ENCODE data around the gene FOXC2.

Gene FOXC2

DNA sequence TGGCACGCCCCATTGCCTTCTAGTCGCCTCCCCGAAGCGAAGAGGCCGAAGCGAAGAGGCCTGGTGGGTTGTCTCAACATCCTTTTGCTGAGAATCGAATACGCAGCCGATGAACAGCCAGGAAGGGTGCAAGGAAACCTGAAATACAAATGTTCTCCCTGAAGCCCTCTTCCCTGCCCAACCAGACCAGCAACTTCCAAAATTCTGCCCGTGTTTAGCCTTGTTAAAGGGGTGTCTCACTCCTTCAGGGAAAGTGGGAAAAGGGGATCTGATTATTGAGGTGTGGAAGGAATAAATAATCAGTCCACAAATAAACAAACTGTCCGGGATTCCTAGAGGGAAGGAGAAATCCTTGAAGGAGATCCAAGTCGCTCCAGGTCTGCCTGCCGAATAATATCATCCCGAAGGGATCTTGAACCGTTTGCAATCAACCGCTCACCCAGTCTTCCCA is 1.4 kb upstream of the FOXC2 start:
- DNase-seq (ENCODE audit: extremely low read depth, low read depth): no peak
- TF ChIP-seq, protein P1, sequence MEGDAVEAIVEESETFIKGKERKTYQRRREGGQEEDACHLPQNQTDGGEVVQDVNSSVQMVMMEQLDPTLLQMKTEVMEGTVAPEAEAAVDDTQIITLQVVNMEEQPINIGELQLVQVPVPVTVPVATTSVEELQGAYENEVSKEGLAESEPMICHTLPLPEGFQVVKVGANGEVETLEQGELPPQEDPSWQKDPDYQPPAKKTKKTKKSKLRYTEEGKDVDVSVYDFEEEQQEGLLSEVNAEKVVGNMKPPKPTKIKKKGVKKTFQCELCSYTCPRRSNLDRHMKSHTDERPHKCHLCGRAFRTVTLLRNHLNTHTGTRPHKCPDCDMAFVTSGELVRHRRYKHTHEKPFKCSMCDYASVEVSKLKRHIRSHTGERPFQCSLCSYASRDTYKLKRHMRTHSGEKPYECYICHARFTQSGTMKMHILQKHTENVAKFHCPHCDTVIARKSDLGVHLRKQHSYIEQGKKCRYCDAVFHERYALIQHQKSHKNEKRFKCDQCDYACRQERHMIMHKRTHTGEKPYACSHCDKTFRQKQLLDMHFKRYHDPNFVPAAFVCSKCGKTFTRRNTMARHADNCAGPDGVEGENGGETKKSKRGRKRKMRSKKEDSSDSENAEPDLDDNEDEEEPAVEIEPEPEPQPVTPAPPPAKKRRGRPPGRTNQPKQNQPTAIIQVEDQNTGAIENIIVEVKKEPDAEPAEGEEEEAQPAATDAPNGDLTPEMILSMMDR (IDR thresholded peaks at IDR 0.05; ENCODE audit: low read depth, low read length): no peak

DNA sequence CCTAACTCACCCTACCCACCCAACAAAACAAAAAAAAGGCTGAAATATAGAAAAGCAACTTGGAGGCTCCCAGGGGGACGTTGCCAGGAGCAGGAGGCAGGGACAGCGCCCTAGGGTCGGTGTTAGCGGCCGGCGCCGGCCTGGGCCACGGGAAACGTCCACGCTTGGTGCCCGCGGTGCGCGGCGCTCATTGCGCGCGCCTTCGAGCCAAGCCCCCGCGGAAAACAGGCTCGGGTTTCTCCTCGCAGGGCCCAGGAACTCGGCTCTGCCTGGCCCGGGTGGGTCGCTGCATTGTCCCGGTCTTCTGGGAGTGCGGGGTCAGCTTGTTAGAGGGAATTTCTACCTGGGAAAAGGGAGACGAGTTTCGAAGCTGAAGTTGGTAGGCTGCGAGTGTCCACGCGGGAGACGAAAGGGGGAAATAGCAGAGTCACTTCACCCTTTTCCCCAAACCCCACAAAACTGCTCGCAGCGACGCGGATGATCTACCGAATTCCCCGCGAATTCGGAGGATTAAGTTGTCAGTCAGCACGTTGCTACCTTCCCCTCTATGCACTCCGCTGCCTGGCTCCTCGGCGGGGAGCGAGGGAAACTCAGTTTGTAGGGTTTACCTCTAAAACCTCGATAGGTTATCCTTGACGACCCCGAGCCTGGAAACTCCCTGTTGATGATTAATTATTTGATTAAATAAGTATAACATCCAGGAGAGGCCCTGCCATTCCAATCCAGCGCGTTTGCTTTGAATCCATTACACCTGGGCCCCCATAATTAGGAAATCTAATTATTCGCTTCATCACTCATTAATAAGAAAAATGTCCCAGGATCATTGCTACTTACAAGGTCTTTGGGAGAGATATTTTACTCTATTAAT is 751 bp upstream of the FOXC2 start:
- no peak for DNase-seq (ENCODE audit: extremely low read depth, low read depth)
- TF ChIP-seq, protein P1 (IDR thresholded peaks at IDR 0.05; ENCODE audit: low read depth, low read length): no peak

DNA sequence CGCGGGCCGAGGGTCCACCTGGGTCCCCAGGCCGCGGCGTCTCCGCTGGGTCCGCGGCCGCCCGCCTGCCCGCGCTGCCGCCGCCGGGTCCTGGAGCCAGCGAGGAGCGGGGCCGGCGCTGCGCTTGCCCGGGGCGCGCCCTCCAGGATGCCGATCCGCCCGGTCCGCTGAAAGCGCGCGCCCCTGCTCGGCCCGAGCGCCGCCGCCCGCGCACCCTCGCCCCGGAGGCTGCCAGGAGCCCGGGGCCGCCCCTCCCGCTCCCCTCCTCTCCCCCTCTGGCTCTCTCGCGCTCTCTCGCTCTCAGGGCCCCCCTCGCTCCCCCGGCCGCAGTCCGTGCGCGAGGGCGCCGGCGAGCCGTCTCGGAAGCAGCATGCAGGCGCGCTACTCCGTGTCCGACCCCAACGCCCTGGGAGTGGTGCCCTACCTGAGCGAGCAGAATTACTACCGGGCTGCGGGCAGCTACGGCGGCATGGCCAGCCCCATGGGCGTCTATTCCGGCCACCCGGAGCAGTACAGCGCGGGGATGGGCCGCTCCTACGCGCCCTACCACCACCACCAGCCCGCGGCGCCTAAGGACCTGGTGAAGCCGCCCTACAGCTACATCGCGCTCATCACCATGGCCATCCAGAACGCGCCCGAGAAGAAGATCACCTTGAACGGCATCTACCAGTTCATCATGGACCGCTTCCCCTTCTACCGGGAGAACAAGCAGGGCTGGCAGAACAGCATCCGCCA is 504 bp downstream of the FOXC2 start:
- TF ChIP-seq, protein P1 (IDR thresholded peaks at IDR 0.05; ENCODE audit: low read depth, low read length): no peak
- DNase-seq (ENCODE audit: extremely low read depth, low read depth): peak; percentile 31

DNA sequence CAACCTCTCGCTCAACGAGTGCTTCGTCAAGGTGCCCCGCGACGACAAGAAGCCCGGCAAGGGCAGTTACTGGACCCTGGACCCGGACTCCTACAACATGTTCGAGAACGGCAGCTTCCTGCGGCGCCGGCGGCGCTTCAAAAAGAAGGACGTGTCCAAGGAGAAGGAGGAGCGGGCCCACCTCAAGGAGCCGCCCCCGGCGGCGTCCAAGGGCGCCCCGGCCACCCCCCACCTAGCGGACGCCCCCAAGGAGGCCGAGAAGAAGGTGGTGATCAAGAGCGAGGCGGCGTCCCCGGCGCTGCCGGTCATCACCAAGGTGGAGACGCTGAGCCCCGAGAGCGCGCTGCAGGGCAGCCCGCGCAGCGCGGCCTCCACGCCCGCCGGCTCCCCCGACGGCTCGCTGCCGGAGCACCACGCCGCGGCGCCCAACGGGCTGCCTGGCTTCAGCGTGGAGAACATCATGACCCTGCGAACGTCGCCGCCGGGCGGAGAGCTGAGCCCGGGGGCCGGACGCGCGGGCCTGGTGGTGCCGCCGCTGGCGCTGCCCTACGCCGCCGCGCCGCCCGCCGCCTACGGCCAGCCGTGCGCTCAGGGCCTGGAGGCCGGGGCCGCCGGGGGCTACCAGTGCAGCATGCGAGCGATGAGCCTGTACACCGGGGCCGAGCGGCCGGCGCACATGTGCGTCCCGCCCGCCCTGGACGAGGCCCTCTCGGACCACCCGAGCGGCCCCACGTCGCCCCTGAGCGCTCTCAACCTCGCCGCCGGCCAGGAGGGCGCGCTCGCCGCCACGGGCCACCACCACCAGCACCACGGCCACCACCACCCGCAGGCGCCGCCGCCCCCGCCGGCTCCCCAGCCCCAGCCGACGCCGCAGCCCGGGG is 1.3 kb downstream of the FOXC2 start:
- TF ChIP-seq, protein P1 (IDR thresholded peaks at IDR 0.05; ENCODE audit: low read depth, low read length): peak; percentile 4; the same call in 1 of the 2 replicates
- DNase-seq (ENCODE audit: extremely low read depth, low read depth): no peak

DNA sequence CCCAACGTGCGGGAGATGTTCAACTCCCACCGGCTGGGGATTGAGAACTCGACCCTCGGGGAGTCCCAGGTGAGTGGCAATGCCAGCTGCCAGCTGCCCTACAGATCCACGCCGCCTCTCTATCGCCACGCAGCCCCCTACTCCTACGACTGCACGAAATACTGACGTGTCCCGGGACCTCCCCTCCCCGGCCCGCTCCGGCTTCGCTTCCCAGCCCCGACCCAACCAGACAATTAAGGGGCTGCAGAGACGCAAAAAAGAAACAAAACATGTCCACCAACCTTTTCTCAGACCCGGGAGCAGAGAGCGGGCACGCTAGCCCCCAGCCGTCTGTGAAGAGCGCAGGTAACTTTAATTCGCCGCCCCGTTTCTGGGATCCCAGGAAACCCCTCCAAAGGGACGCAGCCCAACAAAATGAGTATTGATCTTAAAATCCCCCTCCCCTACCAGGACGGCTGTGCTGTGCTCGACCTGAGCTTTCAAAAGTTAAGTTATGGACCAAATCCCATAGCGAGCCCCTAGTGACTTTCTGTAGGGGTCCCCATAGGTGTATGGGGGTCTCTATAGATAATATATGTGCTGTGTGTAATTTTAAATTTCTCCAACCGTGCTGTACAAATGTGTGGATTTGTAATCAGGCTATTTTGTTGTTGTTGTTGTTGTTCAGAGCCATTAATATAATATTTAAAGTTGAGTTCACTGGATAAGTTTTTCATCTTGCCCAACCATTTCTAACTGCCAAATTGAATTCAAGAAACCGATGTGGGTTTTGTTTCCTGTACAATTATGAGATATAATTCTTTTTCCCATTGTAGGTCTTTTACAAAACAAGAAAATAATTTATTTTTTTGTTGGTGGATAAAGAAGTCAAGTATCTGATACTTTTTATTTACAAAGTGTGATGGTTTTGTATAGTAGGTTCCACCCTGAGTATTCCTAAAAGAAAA is 2.3 kb downstream of the FOXC2 start:
- no peak for DNase-seq (ENCODE audit: extremely low read depth, low read depth)
- TF ChIP-seq, protein P1 (IDR thresholded peaks at IDR 0.05; ENCODE audit: low read depth, low read length): no peak

DNA sequence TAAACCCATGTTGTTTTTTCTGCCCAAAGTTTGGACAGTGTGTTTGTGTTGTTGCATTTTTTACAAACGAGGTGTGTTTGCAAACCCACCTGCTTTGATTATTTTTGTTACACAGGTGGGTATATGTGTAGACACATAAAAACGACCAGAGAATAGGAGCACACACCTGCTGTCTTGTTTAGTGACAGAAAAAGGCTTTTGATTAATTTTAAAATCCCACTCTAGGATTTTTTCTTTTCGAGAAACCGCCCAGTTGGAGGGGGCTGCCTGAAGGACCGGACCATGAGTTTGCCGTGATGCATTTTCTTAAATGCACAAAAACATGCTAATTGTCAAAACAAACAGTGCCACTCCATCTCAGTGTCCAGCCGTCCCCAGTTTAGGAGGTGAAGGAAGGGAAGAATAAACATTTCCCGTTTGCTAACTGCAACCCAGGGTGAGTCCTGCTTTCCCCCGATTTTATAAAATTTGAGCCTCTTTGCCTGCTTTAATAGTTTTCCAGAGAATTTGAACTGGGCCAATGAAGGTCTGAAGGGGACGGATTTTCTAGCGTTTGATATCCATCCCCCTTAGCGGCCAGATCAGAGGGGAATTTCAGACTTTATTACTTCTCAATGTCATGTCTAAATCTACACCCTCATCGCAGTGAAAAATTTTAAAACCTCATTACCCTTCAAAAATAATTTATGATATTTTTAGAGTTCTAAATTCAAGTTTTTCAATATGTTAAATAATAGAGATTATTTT is 3.2 kb downstream of the FOXC2 start:
- no peak for DNase-seq (ENCODE audit: extremely low read depth, low read depth)
- TF ChIP-seq, protein P1 (IDR thresholded peaks at IDR 0.05; ENCODE audit: low read depth, low read length): no peak

All from AG09319 (cell line).